ENCODE data around the gene SH3RF3. TPM values are rescaled to one million over a fixed set of nuclear protein-coding genes. Genes with fewer than 3 reads are reported as not detected.

SH3RF3 gene
- total RNA-seq, 1 experiment from 2014 or later: 4.9 TPM

DNA sequence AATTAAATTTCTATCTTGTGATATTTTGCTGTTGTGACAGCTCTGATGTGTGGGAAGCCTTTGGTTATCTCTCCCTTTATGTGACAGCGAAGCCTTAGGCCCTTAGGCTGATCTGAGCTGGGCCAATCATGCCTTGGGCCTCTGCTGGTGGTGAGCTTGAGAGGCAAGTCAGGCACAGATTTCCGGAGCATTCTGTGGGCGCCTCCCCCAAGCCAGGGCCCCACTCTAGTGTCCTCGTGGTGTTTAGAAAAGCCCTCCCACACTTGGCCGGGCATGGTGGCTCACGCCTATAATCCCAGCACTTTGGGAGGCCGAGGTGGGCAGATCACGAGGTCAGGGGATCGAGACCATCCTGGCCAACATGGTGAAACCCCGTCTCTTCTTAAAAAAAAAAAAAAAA lies 239.8 kb downstream of the SH3RF3 start:
- Histone ChIP-seq H3K27me3 (ENCODE audit: control insufficient read depth, insufficient read depth, low read length) (no peaks in the 10 kb centered on the region), H3K4me3 (ENCODE audit: low read depth in 2 of 2, low read length in 2 of 2) (no peak overlapping the region), H3K36me3 (ENCODE audit: control insufficient read depth, insufficient read depth, low read length) (no peaks in the 10 kb centered on the region), H3K4me1 (ENCODE audit: control insufficient read depth, insufficient read depth, low read length) (no peaks in the 10 kb centered on the region), H3K9me3 (ENCODE audit: control insufficient read depth, insufficient read depth, low read depth, low read length) (no peaks in the 10 kb centered on the region), H3K27ac (ENCODE audit: low read length) (no peak overlapping the region)
- no peak for DNase-seq (ENCODE audit: low read depth, low spot score)
- in situ Hi-C loops (cut with HindIII; ENCODE audit: low pct_unique_long_range_greater_than_20kb, low sequenced_read_pairs) (no loop called here), intact Hi-C loops (cut with micrococcal nuclease; ENCODE audit: unreplicated experiment) (no loop called here)
- no peak for ATAC-seq
- BruUV-seq (replicated peaks): no TSS peak
- no peak for TF ChIP-seq TCF7L2 (IDR thresholded peaks at IDR 0.05; ENCODE audit: low read depth, low read length)
- TF ChIP-seq POLR2AphosphoS5 (IDR thresholded peaks at IDR 0.05; ENCODE audit: low read depth, low read length): no peak
- TF ChIP-seq, protein P1, sequence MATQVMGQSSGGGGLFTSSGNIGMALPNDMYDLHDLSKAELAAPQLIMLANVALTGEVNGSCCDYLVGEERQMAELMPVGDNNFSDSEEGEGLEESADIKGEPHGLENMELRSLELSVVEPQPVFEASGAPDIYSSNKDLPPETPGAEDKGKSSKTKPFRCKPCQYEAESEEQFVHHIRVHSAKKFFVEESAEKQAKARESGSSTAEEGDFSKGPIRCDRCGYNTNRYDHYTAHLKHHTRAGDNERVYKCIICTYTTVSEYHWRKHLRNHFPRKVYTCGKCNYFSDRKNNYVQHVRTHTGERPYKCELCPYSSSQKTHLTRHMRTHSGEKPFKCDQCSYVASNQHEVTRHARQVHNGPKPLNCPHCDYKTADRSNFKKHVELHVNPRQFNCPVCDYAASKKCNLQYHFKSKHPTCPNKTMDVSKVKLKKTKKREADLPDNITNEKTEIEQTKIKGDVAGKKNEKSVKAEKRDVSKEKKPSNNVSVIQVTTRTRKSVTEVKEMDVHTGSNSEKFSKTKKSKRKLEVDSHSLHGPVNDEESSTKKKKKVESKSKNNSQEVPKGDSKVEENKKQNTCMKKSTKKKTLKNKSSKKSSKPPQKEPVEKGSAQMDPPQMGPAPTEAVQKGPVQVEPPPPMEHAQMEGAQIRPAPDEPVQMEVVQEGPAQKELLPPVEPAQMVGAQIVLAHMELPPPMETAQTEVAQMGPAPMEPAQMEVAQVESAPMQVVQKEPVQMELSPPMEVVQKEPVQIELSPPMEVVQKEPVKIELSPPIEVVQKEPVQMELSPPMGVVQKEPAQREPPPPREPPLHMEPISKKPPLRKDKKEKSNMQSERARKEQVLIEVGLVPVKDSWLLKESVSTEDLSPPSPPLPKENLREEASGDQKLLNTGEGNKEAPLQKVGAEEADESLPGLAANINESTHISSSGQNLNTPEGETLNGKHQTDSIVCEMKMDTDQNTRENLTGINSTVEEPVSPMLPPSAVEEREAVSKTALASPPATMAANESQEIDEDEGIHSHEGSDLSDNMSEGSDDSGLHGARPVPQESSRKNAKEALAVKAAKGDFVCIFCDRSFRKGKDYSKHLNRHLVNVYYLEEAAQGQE (IDR thresholded peaks at IDR 0.05; ENCODE audit: insufficient read depth in 1 of 2, low read depth in 2 of 2, low read length in 1 of 2): no peak
- TF ChIP-seq, protein P2, sequence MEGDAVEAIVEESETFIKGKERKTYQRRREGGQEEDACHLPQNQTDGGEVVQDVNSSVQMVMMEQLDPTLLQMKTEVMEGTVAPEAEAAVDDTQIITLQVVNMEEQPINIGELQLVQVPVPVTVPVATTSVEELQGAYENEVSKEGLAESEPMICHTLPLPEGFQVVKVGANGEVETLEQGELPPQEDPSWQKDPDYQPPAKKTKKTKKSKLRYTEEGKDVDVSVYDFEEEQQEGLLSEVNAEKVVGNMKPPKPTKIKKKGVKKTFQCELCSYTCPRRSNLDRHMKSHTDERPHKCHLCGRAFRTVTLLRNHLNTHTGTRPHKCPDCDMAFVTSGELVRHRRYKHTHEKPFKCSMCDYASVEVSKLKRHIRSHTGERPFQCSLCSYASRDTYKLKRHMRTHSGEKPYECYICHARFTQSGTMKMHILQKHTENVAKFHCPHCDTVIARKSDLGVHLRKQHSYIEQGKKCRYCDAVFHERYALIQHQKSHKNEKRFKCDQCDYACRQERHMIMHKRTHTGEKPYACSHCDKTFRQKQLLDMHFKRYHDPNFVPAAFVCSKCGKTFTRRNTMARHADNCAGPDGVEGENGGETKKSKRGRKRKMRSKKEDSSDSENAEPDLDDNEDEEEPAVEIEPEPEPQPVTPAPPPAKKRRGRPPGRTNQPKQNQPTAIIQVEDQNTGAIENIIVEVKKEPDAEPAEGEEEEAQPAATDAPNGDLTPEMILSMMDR (IDR thresholded peaks at IDR 0.05): no peak
- TF ChIP-seq SIN3A (IDR thresholded peaks at IDR 0.05; ENCODE audit: borderline replicate concordance, insufficient read depth, low read depth, low read length): no peak
- POLR2A ChIA-PET: no interaction called here
- CTCF ChIA-PET: no interaction called here

DNA sequence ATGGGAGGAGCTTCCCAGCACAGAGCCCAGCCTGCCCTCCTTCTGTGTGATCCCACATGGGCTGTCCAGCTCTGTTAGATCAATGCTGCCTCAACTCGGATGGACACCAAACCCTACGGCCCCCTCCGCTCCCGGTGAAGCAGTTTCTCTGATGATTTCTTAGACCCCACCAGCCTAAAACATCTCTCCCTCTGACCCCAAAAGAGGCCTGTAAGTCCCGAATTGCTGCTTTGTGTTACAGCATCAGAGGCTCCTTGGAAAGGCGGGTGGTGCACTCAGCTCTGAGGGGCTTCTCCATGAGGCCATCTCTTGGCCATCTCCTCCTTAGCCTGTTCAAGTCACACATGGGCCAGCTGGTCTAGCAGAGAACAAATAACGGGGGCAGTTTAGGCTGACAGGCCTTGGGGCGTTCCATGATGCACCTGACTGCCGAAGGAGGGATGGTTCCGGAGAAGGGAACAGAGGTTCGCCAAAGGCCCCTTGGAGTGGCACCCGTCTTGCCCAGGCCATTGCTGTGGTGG lies 240.7 kb downstream of the SH3RF3 start:
- TF ChIP-seq POLR2AphosphoS5 (IDR thresholded peaks at IDR 0.05; ENCODE audit: low read depth, low read length) (no peak), TCF7L2 (IDR thresholded peaks at IDR 0.05; ENCODE audit: low read depth, low read length) (no peak), SIN3A (IDR thresholded peaks at IDR 0.05; ENCODE audit: borderline replicate concordance, insufficient read depth, low read depth, low read length) (no peak)
- TF ChIP-seq, protein P1 (IDR thresholded peaks at IDR 0.05; ENCODE audit: insufficient read depth in 1 of 2, low read depth in 2 of 2, low read length in 1 of 2): no peak
- no peak for DNase-seq (ENCODE audit: low read depth, low spot score)
- no peaks in the 10 kb centered on the region for H3K36me3 ChIP-seq (ENCODE audit: control insufficient read depth, insufficient read depth, low read length)
- ATAC-seq: no peak
- H3K4me3 ChIP-seq (ENCODE audit: low read depth in 2 of 2, low read length in 2 of 2): no peak overlapping the region
- H3K27ac ChIP-seq (ENCODE audit: low read length): no peak overlapping the region
- intact Hi-C loops (cut with micrococcal nuclease; ENCODE audit: unreplicated experiment): no loop called here
- BruUV-seq (replicated peaks): no TSS peak
- in situ Hi-C loops (cut with HindIII; ENCODE audit: low pct_unique_long_range_greater_than_20kb, low sequenced_read_pairs): no loop called here
- ChIA-PET POLR2A (interaction anchor here (0.6 kb wide), 1 partner anchor 73 kb away, joined by 3 read pairs; no protein-coding TSS in a partner anchor), CTCF (no interaction called here)
- no peaks in the 10 kb centered on the region for H3K27me3 ChIP-seq (ENCODE audit: control insufficient read depth, insufficient read depth, low read length)
- H3K4me1 ChIP-seq (ENCODE audit: control insufficient read depth, insufficient read depth, low read length): no peaks in the 10 kb centered on the region
- no peaks in the 10 kb centered on the region for H3K9me3 ChIP-seq (ENCODE audit: control insufficient read depth, insufficient read depth, low read depth, low read length)

Data from Panc1 (cell line).